ENCODE results near the gene PSKH1. TPM values are rescaled to one million over a fixed set of nuclear protein-coding genes. Genes with fewer than 3 reads are reported as not detected.

PSKH1 gene
- total RNA-seq, 1 experiment from 2014 or later, result 21.7 TPM

DNA sequence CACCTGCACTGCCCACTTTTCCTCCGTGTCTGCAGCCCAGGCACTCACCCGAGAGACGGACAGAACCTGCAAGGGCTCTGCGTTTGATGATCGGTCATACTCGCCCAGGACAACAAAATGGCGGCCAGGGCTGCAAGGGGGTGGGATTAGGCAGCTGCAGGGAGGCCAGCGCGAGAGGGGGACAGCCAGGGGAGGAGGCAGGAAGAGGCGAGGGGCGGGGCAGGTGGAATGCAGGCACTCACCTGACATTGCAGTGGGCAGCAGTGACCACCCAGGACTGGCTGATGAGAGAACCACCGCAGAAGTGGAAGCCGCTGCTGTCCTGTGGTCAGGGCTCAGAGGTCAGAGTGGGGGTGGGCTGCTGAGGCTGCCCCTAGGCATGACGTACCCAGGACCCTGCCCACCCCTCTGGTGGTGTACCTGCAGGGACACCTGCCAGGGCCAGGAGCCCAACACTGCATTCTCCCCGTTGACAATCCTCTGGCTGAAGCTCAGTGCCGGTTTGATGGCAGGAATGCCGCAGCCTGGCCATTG, 37.7 kb downstream of the PSKH1 start:
- no TSS peak for BruUV-seq (replicated peaks)
- TF ChIP-seq, protein P1, sequence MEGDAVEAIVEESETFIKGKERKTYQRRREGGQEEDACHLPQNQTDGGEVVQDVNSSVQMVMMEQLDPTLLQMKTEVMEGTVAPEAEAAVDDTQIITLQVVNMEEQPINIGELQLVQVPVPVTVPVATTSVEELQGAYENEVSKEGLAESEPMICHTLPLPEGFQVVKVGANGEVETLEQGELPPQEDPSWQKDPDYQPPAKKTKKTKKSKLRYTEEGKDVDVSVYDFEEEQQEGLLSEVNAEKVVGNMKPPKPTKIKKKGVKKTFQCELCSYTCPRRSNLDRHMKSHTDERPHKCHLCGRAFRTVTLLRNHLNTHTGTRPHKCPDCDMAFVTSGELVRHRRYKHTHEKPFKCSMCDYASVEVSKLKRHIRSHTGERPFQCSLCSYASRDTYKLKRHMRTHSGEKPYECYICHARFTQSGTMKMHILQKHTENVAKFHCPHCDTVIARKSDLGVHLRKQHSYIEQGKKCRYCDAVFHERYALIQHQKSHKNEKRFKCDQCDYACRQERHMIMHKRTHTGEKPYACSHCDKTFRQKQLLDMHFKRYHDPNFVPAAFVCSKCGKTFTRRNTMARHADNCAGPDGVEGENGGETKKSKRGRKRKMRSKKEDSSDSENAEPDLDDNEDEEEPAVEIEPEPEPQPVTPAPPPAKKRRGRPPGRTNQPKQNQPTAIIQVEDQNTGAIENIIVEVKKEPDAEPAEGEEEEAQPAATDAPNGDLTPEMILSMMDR (IDR thresholded peaks at IDR 0.05; ENCODE audit: unreplicated experiment), result no peak
- Mint-ChIP-seq H3K4me3 (ENCODE audit: unreplicated experiment) (no peak overlapping the region), H3K4me1 (ENCODE audit: insufficient read depth, unreplicated experiment) (peaks cover 18% of the 10 kb centered on the region), H3K36me3 (ENCODE audit: insufficient read depth, unreplicated experiment) (peaks cover 38% of the 10 kb centered on the region), H3K9me3 (ENCODE audit: unreplicated experiment) (no peaks in the 10 kb centered on the region), H3K27ac (ENCODE audit: low read depth, unreplicated experiment) (no peak overlapping the region), H3K27me3 (ENCODE audit: insufficient read depth, unreplicated experiment) (no peaks in the 10 kb centered on the region)
- POLR2A ChIA-PET, result interaction anchor here (1.1 kb wide), 1 partner anchor 124 kb away, joined by 3 read pairs; the partner anchor contains the start of genes RANBP10 and TSNAXIP1
- intact Hi-C loops (cut with micrococcal nuclease), result no loop called here
- CTCF ChIA-PET, result interaction anchor here (0.6 to 3.5 kb wide), 7 partner anchors 37 to 410 kb away, joined by 3 to 22 read pairs (median 4); partner anchors contain the start of gene CTCF
- no peak for DNase-seq (ENCODE audit: unreplicated experiment)

DNA sequence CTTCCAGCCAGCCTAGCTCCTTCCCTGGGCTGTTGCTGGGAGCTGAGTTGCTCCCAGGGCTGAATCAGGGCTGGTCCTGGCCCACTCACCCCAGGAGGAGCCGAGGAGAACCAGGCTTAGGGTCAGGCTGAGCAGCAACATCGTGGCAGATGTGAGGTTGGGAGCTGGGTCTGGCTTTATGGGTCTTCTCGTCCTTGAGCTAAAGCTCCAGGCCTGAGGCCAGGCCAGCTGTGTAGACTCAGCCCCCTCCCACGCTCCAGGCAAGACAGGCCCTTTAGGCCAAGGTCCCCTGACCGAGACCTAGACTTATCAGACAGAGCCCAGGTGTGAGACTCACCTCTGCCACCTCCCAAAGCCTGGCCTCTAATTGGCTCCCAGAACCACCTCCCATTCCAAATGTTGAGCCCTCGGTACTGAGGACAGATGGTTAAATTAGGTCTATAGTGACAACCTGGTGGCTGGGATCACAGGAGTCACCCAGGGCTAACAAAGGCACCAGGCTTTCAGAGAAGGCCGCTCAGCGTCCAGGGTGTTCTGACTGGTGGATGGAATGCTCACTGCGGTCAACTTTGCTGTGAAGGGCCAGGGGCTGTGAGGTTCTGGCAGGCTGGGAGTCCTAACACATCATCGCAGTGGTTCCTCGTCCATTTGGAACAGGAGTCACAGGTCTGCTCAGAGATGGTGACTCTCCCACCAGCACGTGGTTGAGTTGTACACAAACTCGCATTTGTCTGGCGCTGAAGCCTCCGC, 38.8 kb downstream of the PSKH1 start, which contains the start of gene CTRL:
Gene CTRL, minus strand, starts transcription at position 151 of the 750 bp plus-strand sequence. Its CDS starts 10 bp downstream, at position 141.
- peaks cover 50% of the 10 kb centered on the region for H3K36me3 Mint-ChIP-seq (ENCODE audit: insufficient read depth, unreplicated experiment)
- intact Hi-C loops (cut with micrococcal nuclease), result no loop called here
- ChIA-PET CTCF (interaction anchor here (0.8 to 3.5 kb wide), 3 partner anchors 38 to 116 kb away, joined by 4 to 22 read pairs (median 4); no protein-coding TSS in a partner anchor), POLR2A (interaction anchor here (1.1 kb wide), 1 partner anchor 125 kb away, joined by 3 read pairs; the partner anchor contains the start of genes RANBP10 and TSNAXIP1)
- no peak for DNase-seq (ENCODE audit: unreplicated experiment)
- peaks cover 21% of the 10 kb centered on the region for H3K4me1 Mint-ChIP-seq (ENCODE audit: insufficient read depth, unreplicated experiment)
- H3K4me3 Mint-ChIP-seq (ENCODE audit: unreplicated experiment), result no peak within 1 kb of the TSS
- no peaks in the 10 kb centered on the region for H3K27me3 Mint-ChIP-seq (ENCODE audit: insufficient read depth, unreplicated experiment)
- H3K27ac Mint-ChIP-seq (ENCODE audit: low read depth, unreplicated experiment), result no peak within 1 kb of the TSS
- no peaks in the 10 kb centered on the region for H3K9me3 Mint-ChIP-seq (ENCODE audit: unreplicated experiment)
- no TSS peak for BruUV-seq (replicated peaks)
- TF ChIP-seq, protein P1 (IDR thresholded peaks at IDR 0.05; ENCODE audit: unreplicated experiment), result no peak

DNA sequence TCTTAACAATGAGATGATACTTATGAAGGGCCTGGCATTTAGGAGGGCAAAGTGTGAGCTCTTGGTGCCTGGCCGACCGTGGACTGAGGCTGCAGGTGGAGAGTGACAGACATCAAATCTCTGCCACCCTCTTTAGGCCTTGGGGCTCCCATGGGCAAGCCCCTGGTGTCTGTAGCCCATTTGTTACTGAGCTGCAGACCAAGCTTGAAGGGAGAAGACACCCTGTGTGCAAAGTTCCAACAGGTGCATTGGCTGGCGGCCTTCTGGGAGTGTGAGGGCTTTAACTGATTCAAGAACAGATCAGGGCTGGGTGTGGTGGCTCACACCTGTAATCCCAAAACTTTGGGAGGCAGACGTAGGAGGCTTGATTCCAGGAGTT, 39.4 kb downstream of the PSKH1 start:
- intact Hi-C loops (cut with micrococcal nuclease), result no loop called here
- H3K36me3 Mint-ChIP-seq (ENCODE audit: insufficient read depth, unreplicated experiment), result peaks cover 54% of the 10 kb centered on the region
- H3K9me3 Mint-ChIP-seq (ENCODE audit: unreplicated experiment), result no peaks in the 10 kb centered on the region
- ChIA-PET CTCF (interaction anchor here (0.6 to 3.5 kb wide), 3 partner anchors 13 to 322 kb away, joined by 3 to 22 read pairs (median 4); no protein-coding TSS in a partner anchor), POLR2A (no interaction called here)
- BruUV-seq (replicated peaks), result no TSS peak
- no peak overlapping the region for H3K4me3 Mint-ChIP-seq (ENCODE audit: unreplicated experiment)
- peaks cover 27% of the 10 kb centered on the region for H3K4me1 Mint-ChIP-seq (ENCODE audit: insufficient read depth, unreplicated experiment)
- no peak for DNase-seq (ENCODE audit: unreplicated experiment)
- TF ChIP-seq, protein P1 (IDR thresholded peaks at IDR 0.05; ENCODE audit: unreplicated experiment), result no peak
- H3K27ac Mint-ChIP-seq (ENCODE audit: low read depth, unreplicated experiment), result no peak overlapping the region
- H3K27me3 Mint-ChIP-seq (ENCODE audit: insufficient read depth, unreplicated experiment), result no peaks in the 10 kb centered on the region

DNA sequence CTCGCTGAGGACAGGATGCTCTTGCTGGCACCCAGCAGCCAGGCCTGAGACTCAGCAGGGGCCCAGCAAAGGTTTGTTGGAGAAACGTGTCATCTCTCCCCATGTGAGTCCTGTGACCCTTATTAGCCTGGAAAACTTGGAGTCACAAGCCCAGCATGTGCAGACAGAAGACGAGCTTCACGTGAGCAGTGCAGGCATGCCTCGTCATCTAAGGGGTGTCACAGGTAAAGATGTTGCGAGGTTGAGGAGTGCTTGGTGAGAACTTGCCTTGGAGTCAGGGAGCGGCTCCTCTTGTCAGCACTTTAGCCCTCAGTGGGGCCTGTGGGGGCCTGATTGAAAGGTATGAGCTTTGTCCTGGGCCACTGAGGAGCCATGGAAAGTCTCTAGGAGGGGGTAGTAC, 40.8 kb downstream of the PSKH1 start:
- H3K4me3 Mint-ChIP-seq (ENCODE audit: unreplicated experiment), result peak overlapping the region; percentile 100
- POLR2A ChIA-PET, result interaction anchor here (0.6 to 4.3 kb wide), 7 partner anchors 9 to 89 kb away, joined by 3 to 45 read pairs (median 21); partner anchors contain the start of genes CENPT, EDC4 and PSKH1
- CTCF ChIA-PET, result interaction anchor here (0.5 to 2.6 kb wide), 11 partner anchors 16 to 420 kb away, joined by 3 to 11 read pairs (median 3); no protein-coding TSS in a partner anchor

More for the DNA sequence above, 40.8 kb downstream of the PSKH1 start:
- DNase-seq (ENCODE audit: unreplicated experiment), result no peak
- no TSS peak for BruUV-seq (replicated peaks)
- Mint-ChIP-seq H3K27ac (ENCODE audit: low read depth, unreplicated experiment) (no peak overlapping the region), H3K36me3 (ENCODE audit: insufficient read depth, unreplicated experiment) (peaks cover 58% of the 10 kb centered on the region), H3K9me3 (ENCODE audit: unreplicated experiment) (no peaks in the 10 kb centered on the region), H3K27me3 (ENCODE audit: insufficient read depth, unreplicated experiment) (no peaks in the 10 kb centered on the region), H3K4me1 (ENCODE audit: insufficient read depth, unreplicated experiment) (peaks cover 28% of the 10 kb centered on the region)
- intact Hi-C loops (cut with micrococcal nuclease), result no loop called here
- TF ChIP-seq, protein P1 (IDR thresholded peaks at IDR 0.05; ENCODE audit: unreplicated experiment), result no peak
